ENCODE measurements around the gene HOXB1. TPM values are rescaled to one million over a fixed set of nuclear protein-coding genes. Genes with fewer than 3 reads are reported as not detected.

Gene HOXB1
- total RNA-seq, 2 donors from 2014 or later = not detected

DNA sequence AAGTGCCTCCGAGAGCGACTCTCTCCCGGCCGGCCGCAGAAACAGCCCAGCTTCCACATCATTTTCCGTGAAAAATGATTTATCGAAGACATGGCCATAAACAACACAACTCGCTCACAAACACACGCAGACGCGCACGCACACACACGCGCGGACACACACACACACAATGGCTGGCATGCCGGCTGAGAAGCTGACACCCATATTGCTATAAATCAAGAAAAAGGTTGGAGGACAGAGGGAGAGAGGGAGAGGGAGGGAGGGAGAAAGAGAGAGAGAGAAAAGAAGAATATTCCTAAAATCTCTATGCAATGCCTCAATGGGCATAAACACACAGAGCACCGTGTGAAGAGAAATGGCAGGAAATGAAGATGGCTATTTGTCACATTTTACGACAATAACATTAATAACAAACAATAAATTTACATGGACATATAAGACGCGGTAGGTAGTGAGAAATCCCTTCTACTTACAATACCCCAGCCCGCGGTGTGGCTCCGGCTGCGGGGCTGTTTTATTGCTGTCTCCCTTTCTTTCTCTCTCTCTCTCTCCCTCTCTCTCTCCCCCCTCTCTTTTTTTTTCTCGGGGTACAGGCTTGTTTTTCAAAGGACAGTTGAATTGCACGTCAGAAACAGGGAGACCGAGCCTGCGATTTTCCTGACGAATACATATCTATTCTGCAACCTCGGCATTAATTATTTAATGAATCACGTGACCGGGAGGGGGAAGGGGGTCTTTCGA, 37.9 kb upstream of the HOXB1 start:
- H3K4me1 ChIP-seq = peaks cover 21% of the 10 kb centered on the region
- TF ChIP-seq, protein P1, sequence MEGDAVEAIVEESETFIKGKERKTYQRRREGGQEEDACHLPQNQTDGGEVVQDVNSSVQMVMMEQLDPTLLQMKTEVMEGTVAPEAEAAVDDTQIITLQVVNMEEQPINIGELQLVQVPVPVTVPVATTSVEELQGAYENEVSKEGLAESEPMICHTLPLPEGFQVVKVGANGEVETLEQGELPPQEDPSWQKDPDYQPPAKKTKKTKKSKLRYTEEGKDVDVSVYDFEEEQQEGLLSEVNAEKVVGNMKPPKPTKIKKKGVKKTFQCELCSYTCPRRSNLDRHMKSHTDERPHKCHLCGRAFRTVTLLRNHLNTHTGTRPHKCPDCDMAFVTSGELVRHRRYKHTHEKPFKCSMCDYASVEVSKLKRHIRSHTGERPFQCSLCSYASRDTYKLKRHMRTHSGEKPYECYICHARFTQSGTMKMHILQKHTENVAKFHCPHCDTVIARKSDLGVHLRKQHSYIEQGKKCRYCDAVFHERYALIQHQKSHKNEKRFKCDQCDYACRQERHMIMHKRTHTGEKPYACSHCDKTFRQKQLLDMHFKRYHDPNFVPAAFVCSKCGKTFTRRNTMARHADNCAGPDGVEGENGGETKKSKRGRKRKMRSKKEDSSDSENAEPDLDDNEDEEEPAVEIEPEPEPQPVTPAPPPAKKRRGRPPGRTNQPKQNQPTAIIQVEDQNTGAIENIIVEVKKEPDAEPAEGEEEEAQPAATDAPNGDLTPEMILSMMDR (IDR thresholded peaks at IDR 0.05) = no peak
- no peak overlapping the region for H3K4me3 ChIP-seq
- intact Hi-C loops (cut with DNase I) = no loop called here
- no peak for DNase-seq
- H3K27me3 ChIP-seq = no peaks in the 10 kb centered on the region
- no peaks in the 10 kb centered on the region for H3K9me3 ChIP-seq
- H3K27ac ChIP-seq = peak overlapping the region; percentile 34
- H3K9ac ChIP-seq (ENCODE audit: low read depth in 2 of 2, low read length in 2 of 2) = peak overlapping the region in 1 of 2 donors; percentile 29
- H3K36me3 ChIP-seq = no peaks in the 10 kb centered on the region

DNA sequence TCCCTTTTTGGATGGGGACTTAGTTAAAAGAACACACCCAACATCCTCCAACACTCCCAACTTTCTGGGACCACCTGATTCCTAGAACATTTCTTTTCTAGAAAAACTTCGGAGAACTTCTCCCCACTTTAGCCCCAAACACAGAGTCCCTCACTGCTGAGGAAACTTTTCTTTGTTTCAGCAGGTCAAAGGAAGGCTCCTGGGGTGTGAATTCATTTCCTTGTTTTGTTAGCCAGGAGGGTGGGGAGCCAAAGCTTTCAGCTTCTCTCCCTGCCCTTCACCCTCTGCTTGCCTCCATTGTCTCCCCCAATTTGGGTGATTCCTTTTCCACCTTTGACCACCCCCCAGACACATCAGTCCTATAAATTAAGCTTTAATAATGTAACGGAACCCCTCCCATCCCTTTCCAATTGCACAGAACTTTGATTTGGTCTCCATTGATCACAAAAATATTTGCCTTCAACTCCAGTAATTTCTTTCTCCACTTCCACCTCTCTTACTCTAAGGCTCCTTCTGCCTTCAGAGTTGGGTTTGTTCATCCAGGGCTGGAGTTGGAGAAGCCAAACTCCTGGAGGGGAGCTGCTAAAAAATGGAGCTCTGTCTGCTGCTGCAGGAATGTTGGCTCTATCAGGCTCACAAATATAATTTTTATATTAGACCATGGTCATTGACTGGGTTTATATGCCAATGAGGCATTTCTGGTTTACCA, 37.0 kb upstream of the HOXB1 start:
- Histone ChIP-seq H3K27me3 (no peaks in the 10 kb centered on the region), H3K9me3 (no peaks in the 10 kb centered on the region), H3K9ac (ENCODE audit: low read depth in 2 of 2, low read length in 2 of 2) (peak overlapping the region in 1 of 2 donors; percentile 27), H3K36me3 (no peaks in the 10 kb centered on the region), H3K4me3 (no peak overlapping the region), H3K27ac (peak overlapping the region; percentile 34), H3K4me1 (peaks cover 21% of the 10 kb centered on the region)
- no peak for DNase-seq
- TF ChIP-seq, protein P1 (IDR thresholded peaks at IDR 0.05) = no peak
- intact Hi-C loops (cut with DNase I) = no loop called here

DNA sequence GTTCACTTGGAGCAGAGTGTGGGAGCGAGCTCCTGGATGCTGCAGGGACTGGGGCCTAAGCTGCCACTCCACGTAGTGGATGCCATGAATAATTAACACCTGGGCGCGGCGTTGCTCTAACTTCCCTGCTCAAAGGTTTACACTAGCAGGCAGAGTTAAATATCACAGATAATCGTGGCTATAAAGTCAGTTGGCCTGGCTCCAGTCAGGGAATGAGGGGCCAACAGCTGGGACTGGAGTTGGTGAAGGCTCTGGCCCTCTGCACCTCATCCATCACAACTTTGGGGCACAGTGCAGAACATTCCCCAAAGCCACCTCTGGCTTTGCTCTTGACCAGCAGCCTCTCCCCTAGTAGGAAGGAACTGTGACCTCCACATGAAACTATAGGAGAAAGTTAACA, 36.4 kb upstream of the HOXB1 start:
- peak; percentile 84 for DNase-seq
- no peaks in the 10 kb centered on the region for H3K36me3 ChIP-seq
- H3K9me3 ChIP-seq = no peaks in the 10 kb centered on the region
- TF ChIP-seq, protein P1 (IDR thresholded peaks at IDR 0.05) = no peak
- no peak overlapping the region for H3K4me3 ChIP-seq
- H3K4me1 ChIP-seq = peaks cover 21% of the 10 kb centered on the region
- intact Hi-C loops (cut with DNase I) = no loop called here
- peak overlapping the region in 1 of 2 donors; percentile 27 for H3K9ac ChIP-seq (ENCODE audit: low read depth in 2 of 2, low read length in 2 of 2)
- H3K27me3 ChIP-seq = no peaks in the 10 kb centered on the region
- peak overlapping the region; percentile 34 for H3K27ac ChIP-seq

DNA sequence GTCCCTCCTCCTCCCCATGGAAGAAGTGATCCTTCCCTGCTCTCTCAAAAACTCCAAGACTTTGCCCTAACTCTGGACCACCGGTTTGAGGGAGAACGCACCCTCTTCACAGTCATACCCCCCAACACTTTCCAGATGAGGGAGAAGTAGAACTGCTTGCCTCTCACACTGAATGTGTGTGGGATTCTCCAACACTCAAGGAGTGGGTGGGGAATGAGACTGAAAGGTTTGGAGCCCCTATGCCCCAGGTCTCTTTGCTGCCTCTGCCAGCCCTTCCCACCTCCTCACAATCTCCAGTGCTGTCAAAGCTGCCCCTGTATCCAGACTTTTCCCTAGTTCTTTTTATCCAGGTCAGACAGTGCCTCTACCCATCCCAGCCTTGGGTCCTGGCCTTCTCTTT, 35.9 kb upstream of the HOXB1 start:
- no peak for DNase-seq
- no peaks in the 10 kb centered on the region for H3K27me3 ChIP-seq
- no peaks in the 10 kb centered on the region for H3K9me3 ChIP-seq
- peak overlapping the region in 1 of 2 donors; percentile 27 for H3K9ac ChIP-seq (ENCODE audit: low read depth in 2 of 2, low read length in 2 of 2)
- peak overlapping the region; percentile 34 for H3K27ac ChIP-seq
- no peak overlapping the region for H3K4me3 ChIP-seq
- H3K4me1 ChIP-seq = peaks cover 21% of the 10 kb centered on the region
- H3K36me3 ChIP-seq = no peaks in the 10 kb centered on the region
- TF ChIP-seq, protein P1 (IDR thresholded peaks at IDR 0.05) = no peak
- intact Hi-C loops (cut with DNase I) = no loop called here

DNA sequence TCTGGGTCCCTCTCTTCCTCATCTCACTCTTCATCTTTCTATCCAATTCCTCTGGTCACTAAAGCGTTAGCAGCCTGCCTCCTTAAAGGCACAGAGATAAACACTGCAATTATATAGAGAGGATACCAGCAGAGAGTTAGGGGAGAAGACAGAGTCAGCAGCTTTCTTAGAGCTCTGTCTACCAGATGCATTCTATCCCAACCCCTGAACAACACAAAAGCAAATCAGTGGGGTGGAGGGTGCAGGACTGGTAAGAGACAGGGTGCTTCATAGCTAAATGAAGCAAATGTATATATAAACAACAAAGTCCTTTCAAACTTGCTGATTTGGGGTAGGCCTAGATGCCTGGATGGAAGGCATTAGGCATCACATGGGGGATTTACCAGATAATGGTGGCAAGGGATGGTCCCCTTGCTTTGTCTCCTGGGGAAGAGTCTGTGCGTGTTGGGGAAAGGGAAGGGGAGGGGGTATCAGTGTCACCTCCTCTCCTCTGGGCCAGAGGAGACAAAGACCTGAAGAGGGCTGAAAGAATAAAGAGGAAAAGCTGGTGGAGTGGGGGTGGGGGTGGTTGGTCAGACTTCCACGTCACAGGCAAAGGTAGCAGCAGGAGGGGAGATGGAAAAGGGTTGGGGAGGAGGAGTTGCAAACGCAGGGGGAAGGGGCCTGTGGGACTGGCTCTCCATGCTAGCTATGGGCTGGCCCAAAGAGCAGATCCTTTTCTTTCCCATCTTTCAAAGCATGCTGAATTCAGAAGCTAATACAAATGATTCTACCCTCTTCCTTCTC, 35.3 kb upstream of the HOXB1 start:
- TF ChIP-seq, protein P1 (IDR thresholded peaks at IDR 0.05) = no peak
- H3K4me1 ChIP-seq = peaks cover 21% of the 10 kb centered on the region
- no peak overlapping the region for H3K9ac ChIP-seq (ENCODE audit: low read depth in 2 of 2, low read length in 2 of 2)
- H3K27me3 ChIP-seq = no peaks in the 10 kb centered on the region
- no peak overlapping the region for H3K4me3 ChIP-seq
- no peaks in the 10 kb centered on the region for H3K9me3 ChIP-seq
- H3K36me3 ChIP-seq = no peaks in the 10 kb centered on the region
- intact Hi-C loops (cut with DNase I) = no loop called here
- no peak for DNase-seq
- no peak overlapping the region for H3K27ac ChIP-seq

All from colonic mucosa (tissue), 4 donors.